GM12873 (cell line): ENCODE measurements around the gene KLHDC9.

ENCODE experiments used
- CTCF ChIP-seq: IDR thresholded peaks from 2 replicates; pipeline ENCODE4 v1.5.1; 2012; ENCODE audit warnings: low read depth, mild to moderate bottlenecking, moderate library complexity, low read length, control low read depth; ENCODE audit not compliant: insufficient read depth; ENCODE audit errors: missing control alignments

Gene KLHDC9

GRCh38 chr1:161061419-161061818, 36.7 kb upstream of the KLHDC9 start:
- no peak for TF ChIP-seq CTCF

DNA sequence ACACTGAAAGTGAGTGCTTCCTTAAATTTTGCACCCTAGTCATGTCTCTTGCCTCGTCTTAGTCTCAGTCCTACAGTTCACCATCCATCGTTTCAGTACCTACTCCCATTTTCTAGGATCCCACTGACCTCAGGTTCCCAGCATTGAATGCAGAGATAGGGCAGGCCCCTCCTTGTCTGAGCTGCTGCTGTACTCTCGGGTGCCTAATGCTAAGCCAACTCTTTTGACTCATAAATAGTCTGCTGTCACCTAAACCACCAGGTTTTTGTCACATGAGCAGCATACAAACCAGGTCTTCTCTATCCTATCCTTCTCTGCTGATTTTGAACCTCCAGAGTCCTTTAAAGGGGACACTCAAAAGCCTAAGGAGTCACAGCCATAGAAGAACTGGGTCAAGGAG, 31.5 kb upstream of the KLHDC9 start:
- no peak for TF ChIP-seq CTCF

- TF ChIP-seq CTCF, result no peak
Measured at GRCh38 chr1:161068306-161069234, 29.6 kb upstream of the KLHDC9 start.

DNA sequence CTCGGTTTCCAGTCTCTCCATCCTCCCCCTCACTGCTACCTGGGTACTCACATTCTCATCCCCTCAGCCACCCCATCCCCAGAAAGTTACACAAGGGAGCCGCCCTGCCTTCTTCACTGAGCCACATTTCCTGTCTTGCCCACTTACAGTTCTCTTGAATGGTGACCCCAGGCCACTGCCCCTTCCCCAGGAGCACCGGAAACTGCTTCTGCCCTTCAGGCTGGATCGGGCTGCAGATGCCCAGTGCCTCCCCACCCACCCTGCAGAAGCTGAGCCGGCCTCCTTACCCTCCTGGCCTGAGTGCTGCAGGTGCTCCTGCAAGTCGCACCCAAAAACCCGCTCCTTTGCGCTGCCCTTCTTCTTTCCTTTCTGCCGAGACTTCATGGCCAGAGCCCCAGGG, 28.9 kb upstream of the KLHDC9 start:
- no peak for TF ChIP-seq CTCF

- no peak for TF ChIP-seq CTCF
Measured at GRCh38 chr1:161069731-161070270, 28.4 kb upstream of the KLHDC9 start, which contains the start of gene ARHGAP30. Gene ARHGAP30 (minus strand): TSS chr1:161069891. CDS start chr1:161069624, 267 bp downstream.

DNA sequence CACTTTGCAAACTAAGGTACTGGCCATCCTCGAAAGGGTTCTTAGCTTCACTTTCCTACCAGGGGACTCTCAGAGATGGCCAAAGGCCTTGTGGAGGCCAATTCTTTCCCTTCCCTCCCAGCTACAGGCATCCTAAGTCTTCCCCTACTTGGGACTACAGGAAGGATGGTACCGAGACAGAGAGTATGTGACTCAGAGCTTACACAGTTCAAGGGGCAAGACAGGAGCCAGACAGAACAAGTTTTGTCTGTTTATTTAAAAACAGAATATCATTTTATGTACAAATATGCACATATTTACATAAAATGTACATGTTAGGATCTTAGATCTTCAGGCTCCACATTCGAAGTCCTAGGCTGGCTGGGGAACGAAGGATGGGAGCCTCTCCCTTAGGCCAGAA, 27.4 kb upstream of the KLHDC9 start:
- TF ChIP-seq CTCF, result no peak

GRCh38 chr1:161071886-161072371, 26.2 kb upstream of the KLHDC9 start:
- TF ChIP-seq CTCF, result peak; percentile 80
